HG03066 (cell line): ENCODE results near the gene SIK3.
"Not testable (repeated sequence)": the region's sequence is repeated elsewhere in the genome, so short reads cannot be mapped to it uniquely, and the experiment has no call there.

ENCODE experiments used
- ATAC-seq: cut with Tn5 transposase; IDR thresholded peaks from one replicate; pipeline ENCODE4 v1.9.1; 2021; ENCODE audit warnings: low read depth; ENCODE audit not compliant: unreplicated experiment

The SIK3 gene

GRCh38 chr11:117052196-117053149 lies 45.8 kb downstream of the SIK3 start:
- no peak for ATAC-seq

DNA sequence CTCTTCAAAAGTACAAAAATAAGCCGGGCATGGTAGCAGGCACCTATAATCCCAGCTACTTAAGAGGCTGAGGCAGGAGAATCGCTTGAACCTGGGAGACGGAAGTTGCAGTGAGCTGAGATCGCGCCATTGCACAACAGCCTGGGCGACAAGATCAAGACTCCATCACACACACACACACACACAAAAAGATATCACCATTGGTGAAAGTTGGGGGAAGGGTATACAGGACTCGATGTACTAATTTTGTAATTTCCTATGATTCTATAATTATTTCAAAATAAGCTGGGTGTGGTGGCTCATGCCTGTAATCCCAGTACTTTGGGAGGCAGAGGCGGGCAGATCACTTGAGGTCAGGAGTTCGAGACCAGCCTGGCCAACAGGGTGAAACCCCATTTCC lies 48.1 kb downstream of the SIK3 start:
- not testable (repeated sequence) for ATAC-seq

GRCh38 chr11:117046627-117047026 lies 51.6 kb downstream of the SIK3 start:
- ATAC-seq = not testable (repeated sequence)

DNA sequence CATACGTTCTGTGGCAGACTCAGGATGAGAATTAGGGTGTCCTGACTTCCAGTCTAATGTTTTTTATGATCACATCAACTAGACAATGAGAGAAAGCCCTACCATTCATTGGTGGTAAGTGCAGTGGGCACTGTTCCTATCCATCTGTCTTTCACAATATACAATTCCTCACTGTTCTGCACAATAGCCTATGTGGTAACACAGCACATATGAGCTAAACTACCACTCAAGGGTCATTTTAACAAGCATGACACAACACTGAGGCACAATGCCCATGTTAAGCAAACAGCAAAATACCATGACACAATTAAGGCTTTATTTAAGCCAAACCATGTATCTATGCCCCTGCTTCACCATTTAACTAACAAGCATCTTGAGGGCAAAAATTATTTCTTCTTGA lies 52.3 kb downstream of the SIK3 start:
- ATAC-seq = no peak

GRCh38 chr11:117045196-117045595 lies 53.0 kb downstream of the SIK3 start:
- ATAC-seq = no peak

DNA sequence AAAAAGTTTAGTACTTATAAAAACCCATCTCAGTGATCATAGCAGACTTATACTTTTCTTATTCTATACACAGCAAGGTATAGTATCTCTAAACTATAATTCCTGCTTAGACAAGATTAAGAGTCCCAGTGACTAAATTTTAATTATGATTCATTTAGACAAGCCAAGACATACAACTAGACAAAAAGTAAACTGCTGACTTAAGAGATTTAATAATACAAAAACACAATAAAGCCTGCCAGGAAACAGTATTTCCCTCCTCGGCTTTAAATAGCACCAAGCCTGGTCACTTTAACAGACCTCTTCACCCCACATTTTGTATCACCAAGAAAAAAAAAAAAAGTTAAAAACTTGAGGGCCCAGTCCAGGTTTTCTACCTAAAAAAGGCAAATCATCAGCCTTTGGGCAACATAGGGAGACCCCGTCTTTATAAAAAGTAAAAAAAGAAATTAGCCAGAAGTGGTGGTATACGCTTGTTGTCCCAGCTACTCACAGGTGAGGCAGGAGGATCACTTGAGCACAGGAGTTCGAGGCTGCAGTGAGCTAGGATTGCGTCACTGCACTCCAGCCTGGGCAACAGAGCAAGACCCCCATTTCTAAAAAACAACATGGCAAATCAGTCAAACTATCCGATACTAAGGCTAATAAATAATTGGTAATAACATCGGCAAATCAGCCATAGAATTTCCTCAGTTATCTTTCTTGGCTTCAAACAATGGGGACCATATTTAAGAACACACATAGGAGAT lies 53.8 kb downstream of the SIK3 start:
- ATAC-seq = no peak

DNA sequence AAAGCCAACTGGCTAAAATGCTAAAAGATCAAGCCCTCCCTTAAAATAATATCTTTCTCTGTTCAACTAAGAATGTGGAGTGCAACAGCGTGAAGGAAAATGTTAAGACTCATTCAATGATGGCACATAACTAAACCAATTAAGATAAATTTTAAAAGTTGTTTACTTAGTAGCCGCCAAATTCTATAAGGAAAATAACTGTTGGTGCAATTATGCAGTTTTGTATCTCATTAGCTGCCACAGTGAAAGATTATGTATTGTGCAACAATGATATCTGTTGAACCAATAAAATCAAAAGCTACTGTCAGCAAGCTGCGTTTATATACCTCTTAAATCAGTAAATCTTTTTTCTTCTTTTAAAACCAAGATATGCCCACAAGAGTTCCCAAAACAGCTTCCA lies 55.5 kb downstream of the SIK3 start:
- ATAC-seq = no peak

- ATAC-seq = no peak
These were observed 58.3 kb downstream of the SIK3 start for GRCh38 chr11:117039900-117040299.

DNA sequence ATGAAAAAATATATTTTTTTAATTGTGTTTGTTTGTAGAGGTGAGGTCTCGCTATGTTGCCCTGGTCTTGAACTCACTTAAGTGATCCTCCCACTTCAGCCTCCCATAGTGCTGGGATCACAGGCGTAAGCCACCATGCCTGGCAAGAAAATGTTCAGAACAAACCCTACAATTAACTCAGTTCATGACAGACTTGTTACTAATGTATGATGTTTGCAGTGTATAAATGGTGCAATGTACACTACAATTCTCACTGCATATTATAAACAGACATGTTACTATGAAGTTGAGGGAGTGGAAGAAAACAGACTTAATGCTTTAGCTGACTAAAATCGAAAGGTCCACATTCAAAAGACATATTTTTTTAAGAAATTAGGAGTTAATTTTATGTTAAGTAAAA lies 59.0 kb downstream of the SIK3 start:
- no peak for ATAC-seq

DNA sequence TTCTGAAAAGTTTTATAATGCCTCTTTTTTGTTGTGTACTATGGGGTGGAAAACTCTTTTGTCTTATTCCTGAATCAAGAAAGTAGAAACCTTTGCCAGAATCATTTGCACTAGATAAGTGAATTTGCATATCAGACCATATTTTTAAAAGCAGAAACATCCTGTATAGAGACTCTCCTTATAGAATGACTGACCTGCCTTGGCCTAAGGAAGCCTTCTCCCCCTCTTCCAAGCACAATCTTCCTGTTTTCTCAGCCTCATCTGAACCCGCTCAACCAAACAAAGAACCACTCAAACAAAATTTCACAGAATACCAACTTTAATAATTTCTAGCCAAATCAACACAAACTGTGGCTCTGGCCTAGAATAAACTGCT lies 60.3 kb downstream of the SIK3 start:
- ATAC-seq = no peak

DNA sequence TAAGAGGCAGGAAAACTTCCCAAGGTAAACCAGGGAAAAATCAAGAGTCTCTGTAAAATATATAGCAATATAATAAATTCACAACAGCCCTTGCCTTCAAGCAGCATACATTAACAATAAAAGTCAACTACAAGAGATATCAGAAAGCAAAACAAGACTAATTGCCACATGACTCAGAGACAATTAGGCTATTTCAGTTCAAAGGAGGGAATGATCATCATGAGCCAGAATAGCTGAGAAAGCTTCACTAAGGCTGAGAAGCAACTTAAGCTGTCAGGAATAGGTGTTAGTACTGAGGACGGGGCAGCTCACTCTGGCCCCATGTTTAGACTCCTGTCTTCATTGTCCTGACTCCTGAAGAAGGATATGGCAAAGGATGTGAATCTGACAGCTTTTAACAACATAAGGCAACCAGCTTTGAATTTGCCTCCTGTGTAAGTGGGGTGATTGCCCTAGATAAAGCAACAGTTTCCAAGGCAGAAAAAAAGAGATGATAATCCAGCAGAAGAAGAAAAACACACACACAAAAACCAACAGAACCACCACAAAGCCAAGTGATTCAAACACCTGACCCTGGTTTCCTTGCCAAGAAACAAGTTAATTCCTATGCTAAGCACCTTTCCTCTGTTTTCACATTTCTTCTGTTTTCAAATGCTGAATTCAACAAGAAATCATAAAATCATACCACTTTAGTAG lies 60.8 kb downstream of the SIK3 start:
- ATAC-seq = no peak

DNA sequence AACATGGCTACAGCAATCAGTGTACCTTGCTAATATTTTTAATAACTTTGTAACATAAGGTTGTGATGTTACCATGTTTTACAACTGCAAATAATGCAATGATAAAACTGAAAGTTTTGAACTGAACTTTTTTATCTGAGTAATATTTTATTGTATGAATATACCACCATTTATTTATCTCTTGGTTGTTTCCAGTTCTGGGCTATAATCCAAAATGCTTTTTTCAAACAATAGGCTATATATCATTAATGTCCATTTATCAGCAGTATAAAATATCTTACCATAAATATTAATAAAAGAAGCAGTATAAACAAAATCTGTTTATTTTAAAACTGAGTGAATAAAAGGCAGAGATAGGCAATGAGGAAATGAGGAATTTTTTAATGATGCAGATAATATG lies 63.3 kb downstream of the SIK3 start:
- no peak for ATAC-seq

DNA sequence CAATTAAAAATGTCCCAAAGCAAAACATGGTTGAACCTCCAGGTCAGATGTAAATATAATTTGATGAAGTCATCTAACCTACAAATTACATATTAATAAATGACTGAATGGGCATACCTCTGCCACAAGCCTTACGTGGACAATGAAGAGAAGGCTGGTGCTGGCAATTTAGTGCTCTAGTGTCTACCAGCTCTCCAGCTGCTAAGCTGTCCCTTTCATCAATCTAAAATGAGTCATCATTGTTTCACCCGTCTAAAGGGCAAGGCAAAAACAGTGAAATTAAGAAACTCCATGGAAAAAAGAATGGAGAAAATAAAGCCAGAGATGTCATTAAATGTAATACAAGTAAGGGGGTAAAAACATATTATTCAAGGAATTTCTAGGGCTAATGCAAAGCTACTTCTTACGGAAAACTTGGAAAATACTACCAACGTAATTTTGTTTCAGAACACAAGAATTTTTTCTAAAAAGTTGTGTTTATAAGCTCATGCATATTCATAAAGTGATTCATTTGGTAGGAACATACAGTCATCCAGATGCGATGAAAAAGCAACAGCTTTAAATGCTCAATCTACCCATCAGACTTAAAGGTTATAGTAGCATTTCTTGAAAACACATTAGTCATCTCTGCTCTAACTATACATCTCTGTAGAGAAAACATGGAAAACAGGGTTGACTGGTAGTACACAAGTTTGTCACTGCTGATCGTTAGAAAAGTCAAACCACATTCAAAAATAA lies 71.5 kb downstream of the SIK3 start:
- no peak for ATAC-seq

- not testable (repeated sequence) for ATAC-seq
These were observed 74.5 kb downstream of the SIK3 start for GRCh38 chr11:117023707-117024106.

DNA sequence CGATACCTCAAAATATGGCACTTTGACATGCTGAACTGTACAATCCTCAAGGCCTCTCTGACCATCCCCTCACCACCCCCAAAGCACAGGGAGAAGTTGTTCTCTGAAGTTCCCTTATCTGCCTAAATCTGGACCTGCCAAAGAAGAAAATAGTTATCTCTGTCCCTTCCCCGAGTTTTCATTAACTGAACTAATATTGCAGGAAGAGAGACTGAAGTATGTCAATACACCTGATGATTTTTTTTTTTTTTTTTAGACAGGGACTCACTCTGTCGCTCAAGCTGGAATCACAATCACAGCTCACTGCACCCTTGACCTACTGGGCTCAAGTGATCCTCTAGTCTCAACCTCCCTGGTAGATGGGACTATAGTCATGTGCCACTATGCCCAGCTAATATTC lies 75.0 kb downstream of the SIK3 start:
- ATAC-seq = no peak

GRCh38 chr11:117022526-117022925 lies 75.7 kb downstream of the SIK3 start:
- no peak for ATAC-seq

DNA sequence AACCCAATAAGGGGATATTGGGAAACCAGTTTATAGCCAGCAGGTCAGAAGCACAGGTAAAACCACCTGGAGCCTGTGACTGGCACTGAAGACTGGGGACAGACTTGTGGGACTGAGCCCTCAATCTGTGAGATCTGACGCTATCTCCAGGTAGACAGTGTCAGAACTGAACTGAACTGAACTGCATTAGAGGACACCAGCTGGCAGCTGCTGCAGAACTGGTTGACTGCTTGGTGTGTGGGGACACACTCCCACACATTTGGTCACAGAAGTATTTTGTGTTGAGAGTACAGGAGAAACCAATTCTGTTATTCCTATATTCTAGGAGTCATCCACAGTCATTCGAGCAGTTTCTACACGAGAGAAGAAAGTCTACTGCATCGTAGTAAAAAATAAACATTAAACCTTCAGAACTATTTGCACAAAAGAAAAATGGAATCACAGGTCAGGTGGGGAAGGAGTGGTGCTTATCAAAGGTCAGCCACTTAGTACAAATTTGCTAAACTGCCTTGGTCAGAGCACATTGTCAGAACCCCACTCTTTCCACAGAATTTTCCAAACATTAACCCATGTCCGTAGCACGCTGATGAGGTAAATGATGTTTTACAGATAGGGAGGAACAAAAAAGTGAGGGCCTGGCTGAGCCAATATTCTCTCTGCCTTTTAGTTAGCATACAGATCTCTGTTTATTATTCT lies 77.2 kb downstream of the SIK3 start:
- ATAC-seq = no peak

GRCh38 chr11:117020287-117020686 lies 77.9 kb downstream of the SIK3 start:
- ATAC-seq = peak; percentile 48

GRCh38 chr11:117019871-117020270 lies 78.4 kb downstream of the SIK3 start:
- no peak for ATAC-seq

DNA sequence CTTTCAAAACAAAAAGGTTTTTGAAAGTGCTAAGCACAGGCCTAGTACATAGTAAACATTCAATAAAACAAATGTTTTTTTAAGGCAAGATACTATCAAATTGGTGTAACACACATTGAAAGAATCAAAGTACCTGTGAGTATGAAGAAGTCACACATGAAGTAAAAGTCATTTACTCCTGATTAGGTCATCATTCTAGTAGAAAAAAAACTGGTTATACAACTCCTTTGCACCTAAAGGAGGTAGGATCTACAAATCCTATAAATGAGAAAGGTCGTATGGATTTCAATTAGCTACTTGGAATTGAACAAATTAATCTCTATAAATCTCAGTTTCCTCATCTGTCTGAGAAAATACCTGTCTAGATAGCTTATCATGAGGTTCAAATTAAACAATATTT lies 80.8 kb downstream of the SIK3 start:
- no peak for ATAC-seq
